ENCODE results near the gene SOS2.
A peak's percentile ranks its signal among the peaks of the same experiment; 100 is the strongest.

The SOS2 gene

DNA sequence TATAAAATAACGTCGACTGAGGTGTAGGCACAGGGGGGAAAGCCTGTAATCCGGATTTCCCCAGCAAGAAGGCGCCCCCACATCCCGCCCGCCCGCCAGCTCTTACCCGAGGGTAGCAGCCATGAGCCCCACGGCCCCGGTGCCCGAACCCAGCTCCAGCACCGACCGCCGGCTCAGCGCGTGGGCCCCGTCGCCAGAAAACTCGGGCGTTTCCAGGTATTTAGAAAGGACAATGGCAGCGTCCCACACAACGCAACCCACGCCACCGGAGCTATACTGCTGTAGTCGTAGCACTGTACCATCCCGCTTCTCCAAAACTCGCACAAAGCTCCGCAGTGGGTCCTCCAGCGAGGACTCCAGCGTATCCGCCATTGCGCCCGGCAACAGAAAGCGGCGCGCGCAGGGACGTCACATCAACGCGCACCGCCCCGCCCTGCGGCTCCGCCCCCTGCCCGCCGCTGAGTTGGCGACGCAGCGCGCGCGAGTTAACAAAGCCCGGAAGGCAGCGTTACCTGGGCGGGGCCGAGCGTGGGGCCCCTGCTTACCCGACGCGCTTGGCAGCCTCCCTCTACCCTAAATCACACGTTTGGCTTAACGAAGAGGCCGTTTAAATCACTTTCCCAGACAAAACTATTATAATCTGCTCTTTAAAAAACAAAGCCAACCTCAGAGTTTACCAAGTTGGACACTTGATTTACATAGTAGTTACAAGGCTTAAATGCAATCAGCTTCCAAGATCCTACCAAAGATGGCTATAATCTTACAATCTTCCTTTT lies 115.0 kb downstream of the SOS2 start, which contains the start of gene VCPKMT:
Gene VCPKMT, minus strand, starts transcription at position 392 of the 776 bp plus-strand sequence. Its CDS starts 20 bp downstream, at position 372.
- DNase-seq (ENCODE audit: low read depth, low spot score) = peak; percentile 93

DNA sequence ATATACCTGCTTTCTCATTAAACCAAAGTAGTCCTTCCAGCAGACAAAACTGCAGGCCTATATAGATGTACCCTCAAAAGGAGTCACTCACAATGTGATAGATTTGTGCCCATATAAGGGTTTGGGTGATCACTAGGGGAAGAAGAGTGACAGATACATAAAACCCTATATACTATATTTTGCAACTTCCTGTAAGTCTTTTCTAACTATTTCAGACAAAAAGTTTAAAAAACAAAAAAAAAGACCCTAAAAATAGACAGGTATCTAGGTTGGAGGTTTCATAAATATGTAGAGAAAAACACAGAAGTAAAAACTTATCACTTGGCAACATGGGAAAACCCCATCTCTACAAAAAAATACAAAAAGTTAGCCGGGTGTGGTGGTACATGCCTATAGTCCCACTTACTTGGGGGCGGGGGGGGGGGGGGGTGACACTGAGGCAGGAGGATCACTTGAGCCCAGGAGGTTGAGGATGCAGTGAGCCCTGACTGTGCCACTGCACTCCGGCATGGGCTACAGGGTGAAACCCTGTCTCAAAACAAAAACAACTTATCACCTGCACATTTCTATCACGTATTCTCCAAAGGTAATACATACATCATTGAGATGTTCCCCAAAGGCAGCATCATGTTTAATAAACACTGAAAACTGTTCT lies 117.9 kb downstream of the SOS2 start:
- DNase-seq (ENCODE audit: low read depth, low spot score) = no peak

DNA sequence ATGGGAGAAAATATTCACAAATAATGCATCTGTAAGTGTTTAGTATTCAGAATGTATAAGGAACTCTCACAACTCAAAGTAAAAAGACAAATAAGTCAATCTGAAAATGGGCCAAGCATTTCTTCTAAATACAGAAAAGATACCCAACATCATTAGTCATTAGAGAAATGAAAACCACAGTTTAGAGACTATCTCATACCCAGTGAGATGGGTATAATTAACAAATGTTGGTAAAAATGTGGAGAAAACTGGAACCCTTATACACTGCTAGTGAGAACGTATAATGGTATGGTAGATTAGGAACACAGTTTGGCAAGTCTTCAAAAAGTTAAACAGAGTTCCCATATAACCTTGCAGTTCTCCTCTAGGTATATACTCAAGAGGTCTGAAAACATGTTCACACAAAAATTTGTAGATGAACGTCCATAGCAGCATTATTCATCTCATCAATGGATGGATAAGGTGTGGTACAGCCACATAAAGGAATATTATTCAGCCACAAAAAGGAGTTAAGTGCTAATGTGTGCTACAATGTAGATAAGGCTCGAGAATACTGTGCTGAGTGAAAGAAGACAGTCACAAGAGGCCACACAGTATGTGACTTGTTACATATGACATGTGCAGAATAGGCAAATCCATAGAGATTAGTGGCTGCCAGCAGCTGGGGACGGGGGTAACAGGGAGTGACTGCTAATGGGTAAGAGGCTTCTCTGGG lies 120.9 kb downstream of the SOS2 start:
- no peak for DNase-seq (ENCODE audit: low read depth, low spot score)

DNA sequence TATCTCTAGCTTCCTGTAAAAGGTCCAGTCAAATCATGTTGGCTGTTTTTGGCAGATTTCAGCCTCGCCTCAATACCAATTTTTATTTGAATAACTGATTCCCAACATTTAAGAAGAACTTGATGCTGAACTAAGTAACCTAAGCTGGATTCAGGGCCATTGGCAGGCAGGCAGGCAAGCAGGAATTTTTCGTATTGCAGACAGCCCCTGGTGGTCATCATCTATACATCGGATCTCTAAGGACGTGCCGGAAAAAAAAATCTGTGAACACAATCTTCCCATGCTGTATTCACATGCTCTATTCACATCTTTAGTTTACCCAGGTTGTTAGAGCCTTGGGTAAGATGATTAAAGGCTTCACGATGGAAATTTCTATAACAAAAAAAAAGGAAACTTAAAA lies 122.0 kb downstream of the SOS2 start:
- no peak for DNase-seq (ENCODE audit: low read depth, low spot score)

DNA sequence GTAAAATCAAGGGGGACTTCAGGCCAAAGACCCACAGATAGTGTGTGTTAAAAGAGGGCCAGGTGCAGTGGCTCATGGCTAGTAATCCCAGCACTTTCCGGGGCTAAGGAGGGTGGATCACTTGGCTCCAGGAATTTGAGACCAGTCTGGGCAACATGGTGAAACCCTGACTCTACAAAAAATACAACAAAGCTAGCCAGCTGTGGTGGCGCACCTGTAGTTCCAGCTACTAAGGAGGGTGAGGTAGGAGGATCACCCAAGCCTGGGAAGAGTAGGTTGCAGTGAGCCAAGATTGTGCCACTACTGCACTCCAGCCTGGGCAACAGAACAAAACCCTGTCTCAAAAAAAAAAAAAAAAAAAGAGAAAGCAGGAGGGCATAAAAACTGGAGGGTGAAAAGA lies 123.5 kb downstream of the SOS2 start:
- no peak for DNase-seq (ENCODE audit: low read depth, low spot score)

DNA sequence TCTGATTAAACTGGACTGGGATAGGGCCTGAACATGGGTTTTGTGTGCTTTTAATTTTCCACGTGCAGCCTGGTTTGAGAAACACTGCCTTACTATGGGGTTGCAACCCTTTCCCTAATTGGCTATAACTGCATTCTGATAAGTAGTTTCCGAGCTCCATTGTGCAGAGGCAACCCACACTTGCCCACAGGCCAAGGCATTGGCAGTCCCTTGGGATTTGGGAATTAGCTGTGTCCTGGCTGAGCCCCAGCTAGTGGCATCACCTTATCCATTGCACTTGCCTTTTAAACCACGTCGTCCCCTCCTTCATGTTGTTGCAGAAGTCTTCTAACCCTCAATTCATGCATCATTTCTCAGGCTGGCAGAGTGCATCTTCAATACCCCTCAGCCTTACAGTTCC lies 125.2 kb downstream of the SOS2 start:
- DNase-seq (ENCODE audit: low read depth, low spot score) = no peak

DNA sequence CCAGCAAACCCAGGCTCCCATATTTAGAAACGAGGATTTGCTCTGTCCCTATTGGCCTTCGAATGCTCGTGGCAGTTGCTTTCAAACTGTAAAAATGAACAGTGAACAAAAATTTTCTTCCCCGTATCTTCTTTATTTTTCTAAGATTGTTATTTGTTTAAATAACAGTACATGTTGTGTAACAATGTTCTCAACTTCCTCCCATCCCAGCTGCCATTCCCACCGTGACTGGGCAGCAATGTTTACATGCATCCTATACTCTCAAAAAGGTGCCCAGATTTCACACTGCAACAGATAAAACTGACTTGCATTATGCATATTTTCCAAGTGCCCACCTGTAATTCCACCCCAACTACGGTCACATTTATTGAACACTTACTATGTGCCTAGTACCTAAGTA lies 127.8 kb downstream of the SOS2 start:
- no peak for DNase-seq (ENCODE audit: low read depth, low spot score)

DNA sequence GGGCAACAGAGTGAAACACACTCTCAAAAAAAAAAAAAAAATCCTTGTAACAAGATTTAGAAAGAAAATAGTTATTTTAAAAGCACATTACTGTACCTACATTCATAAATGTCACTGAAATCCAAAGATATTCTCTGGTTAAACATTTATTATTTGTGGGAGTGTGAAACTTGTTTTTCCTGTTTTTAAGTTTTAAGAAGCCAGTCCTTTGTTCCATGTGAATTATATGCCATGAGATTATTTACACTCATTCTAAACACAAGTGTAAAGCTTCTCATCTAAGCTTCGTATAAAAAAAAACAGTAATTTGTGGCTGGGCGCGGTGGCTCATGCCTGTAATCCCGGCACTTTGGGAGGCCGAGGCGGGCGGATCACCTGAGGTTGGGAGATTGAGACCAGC lies 130.0 kb downstream of the SOS2 start:
- DNase-seq (ENCODE audit: low read depth, low spot score) = no peak

DNA sequence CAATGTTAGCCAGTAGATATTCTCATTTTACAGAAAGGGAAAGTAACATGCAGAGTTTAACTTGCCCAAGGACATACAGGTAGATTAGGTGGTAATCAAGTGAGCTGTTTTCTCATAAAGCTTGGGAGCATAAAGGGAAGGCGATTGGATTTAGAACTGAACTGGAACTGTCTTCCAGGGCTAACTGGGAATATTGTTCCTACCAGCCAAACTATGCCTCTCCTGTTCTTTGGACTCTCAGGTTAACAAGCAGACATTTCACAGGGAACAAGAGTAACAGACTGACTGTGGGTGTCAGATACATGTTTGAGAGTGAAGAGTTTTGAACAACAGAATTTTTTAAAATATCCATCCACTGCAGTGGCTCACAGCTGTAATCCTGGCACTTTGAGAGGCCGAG lies 130.6 kb downstream of the SOS2 start:
- DNase-seq (ENCODE audit: low read depth, low spot score) = no peak

DNA sequence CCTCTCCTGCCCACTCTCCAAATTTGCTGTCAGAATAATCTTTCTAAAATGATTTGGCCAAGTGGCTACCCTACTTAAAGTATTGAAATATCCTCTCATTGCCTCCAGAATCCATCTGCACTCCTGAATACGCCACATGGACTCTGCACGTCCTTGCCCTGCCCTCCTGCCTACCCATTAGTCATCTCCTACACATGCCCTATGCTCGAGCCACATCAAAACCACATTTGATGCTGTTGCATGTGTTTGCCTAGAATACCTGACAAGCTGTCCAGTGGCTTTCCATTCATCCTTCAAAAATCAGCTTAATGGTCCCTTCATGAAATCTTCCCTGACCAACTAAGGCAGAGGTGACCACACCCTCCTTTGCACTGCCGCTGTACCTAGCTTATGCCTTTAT lies 132.0 kb downstream of the SOS2 start:
- no peak for DNase-seq (ENCODE audit: low read depth, low spot score)

DNA sequence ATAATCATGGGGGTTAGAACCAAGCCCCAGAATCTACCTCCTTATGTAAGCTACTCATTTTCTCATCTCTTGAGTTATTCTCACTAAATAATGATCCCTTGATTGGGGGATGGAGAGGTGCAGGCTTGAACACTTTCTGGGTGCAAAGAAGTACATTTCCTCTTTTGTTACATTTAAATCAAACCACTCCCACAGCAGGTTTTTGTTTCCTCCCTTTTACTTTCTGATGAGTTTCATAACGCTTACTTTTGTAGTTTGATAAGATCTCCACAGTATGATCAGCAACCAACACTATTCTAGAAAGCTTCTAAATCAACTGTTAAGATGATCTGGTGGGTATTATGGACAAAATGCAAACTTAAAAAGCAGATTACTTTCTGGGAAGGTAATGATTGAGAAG lies 135.5 kb downstream of the SOS2 start:
- DNase-seq (ENCODE audit: low read depth, low spot score) = no peak

DNA sequence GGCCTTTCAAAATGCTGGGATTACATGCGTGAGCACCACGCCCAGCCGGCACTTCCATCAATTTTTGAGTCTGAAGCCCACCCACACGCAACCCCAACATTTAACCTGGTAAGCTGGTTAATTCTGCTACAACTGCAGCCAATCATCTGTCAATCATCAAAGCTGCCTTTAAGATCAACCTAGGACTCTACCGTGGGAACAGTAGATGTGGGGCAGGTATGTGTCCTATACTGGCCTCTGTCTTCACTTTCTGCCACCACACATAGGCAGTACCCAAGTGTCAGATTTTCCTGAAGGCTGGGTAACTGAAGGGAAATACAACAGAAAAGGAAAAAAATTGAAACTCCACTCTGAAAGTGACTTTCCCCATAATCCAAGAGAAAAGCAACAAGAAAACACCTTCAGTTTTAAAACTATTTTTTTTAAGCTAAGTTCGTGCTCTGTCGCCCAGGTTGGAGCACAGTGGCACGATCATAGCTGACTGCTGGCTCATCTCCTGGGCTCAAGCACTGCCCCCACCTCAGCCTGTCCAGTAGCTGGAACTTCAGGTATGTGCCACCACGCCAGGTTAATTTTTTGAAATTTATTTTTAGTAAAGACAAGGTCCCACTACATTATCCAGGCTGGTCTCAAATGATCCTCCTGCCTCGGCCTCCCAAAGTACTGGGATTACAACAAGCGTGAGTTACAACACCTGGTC lies 137.2 kb downstream of the SOS2 start:
- no peak for DNase-seq (ENCODE audit: low read depth, low spot score)

DNA sequence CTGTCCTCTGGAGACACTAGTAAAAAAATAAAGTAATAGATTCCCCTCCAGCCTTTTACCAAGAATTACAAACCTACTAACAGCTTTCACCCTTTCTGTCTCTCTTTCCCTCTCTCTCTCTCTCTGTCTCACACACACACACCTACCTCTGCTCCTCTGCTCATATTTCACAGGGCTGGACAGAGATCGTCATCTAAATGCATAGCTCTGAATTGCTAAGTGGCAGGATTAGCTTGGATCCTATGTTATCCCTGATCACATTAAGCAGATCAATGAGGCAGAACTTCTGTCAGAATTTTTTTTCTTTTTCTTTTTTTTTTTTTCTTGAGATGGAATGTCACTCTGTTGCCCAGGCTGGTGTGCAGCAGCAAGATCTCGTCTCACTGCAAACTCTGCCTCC lies 137.9 kb downstream of the SOS2 start:
- DNase-seq (ENCODE audit: low read depth, low spot score) = no peak

DNA sequence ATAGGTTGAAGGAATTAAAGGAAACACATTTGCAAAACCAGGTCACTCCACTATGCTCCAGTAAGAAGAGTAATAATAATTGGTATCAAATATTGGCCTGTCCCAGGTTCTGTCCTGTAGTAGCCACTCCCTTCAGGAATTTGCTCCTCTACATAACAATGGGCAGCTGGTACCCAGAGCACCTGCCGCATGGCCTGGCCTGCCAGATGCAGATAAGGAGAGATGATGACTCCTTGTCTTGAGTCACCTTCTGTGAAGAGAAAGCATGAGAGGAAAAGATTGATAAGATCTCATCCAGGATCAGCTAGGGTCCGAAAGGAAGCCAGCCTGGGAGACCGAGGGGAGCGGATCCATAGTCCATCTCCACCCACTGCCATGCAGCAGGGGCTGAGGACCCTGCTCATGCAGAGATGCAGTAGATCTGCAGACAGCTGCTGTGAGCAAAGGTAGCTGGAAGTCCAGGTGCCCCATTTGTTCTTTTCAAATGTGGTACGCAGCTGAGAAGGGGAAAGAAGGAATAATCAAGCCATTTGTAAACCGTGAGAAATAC lies 139.3 kb downstream of the SOS2 start:
- DNase-seq (ENCODE audit: low read depth, low spot score) = no peak

DNA sequence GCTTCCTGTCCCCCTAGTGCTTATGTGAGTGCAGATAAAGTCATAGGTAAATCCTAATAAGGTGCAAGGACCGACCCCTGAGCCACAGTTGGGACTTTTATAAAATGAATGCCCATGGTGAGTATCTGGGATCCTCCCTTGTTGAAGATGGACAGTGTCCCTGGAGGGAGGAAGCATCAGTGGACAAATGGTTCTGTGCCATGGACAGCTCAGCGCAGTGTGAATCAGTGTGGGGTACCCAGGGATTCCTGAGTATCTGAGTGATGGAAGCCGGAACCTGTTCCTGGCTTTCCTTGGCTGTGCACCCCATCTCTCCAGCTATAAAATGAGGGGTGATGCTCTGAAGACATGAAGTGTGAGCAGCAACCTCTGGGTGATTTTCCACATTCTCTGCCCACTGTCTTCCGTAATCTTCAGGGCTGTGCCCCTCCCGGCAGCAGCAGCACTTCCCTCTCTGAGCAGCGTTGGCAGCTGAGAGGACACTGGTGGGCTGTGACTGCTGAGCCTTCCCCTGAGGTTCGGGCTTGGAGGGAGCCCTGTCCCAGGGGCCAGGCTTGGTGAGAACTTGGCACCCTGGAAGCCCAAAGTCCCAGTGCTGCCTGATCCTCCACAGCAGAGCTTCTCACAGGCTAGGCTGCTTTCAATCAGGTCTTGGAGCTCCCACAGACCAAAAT lies 140.0 kb downstream of the SOS2 start:
- no peak for DNase-seq (ENCODE audit: low read depth, low spot score)

DNA sequence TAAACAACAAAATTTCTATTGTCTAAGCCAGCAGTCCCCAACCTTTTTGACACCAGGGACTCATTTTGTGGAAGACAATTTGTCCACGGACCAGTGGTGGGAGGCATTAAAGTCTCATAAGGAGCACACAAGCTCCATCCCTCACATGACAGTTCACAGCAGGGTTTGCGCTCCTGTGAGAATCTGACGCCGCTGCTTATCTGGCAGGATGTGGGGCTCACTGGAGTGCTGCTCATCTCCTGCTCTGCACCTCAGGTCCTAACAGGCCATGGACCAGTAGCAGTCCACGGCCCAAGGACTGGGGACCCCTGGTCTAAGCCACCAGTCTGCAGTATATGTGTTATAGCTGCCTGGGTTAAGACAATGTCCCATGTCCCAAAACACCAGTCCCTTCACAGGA lies 142.2 kb downstream of the SOS2 start:
- DNase-seq (ENCODE audit: low read depth, low spot score) = no peak

DNA sequence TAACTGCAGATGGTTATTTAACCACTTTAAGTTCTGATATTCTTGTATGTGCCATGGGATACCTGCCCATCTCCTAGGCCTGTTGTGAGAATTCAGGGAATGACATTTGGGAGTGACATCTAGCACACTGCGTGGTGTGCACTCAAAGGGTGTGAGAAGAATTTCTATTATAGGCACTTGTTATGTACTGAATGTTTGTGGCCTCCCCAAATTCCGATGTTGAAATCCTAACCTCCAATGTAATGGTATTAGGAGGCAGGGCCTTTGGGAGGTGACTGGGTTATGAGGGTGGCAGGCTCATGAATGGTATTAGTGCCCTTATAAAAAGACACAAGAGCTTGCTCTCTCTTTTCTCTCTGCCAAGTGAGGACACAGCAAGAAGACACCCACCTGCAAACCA lies 142.6 kb downstream of the SOS2 start:
- no peak for DNase-seq (ENCODE audit: low read depth, low spot score)

DNA sequence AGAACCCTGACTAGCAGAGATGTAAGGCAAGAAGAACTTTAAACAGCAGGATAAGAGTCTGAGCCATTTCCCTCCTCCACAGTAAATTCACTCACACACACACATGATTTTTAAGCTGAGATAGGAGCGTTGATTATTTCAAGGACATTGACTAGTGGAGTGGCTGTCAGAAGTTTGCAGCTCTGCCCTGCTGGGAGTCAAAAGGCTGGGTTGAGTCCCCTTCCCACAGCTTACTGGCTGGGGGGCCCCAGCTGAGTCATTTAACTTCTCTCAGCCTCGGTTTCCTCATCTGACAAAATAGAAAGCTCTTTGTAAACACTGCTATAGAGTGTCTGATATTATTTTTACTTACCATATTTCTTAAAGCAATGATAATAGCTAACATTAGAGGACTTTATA lies 143.3 kb downstream of the SOS2 start:
- DNase-seq (ENCODE audit: low read depth, low spot score) = no peak

DNA sequence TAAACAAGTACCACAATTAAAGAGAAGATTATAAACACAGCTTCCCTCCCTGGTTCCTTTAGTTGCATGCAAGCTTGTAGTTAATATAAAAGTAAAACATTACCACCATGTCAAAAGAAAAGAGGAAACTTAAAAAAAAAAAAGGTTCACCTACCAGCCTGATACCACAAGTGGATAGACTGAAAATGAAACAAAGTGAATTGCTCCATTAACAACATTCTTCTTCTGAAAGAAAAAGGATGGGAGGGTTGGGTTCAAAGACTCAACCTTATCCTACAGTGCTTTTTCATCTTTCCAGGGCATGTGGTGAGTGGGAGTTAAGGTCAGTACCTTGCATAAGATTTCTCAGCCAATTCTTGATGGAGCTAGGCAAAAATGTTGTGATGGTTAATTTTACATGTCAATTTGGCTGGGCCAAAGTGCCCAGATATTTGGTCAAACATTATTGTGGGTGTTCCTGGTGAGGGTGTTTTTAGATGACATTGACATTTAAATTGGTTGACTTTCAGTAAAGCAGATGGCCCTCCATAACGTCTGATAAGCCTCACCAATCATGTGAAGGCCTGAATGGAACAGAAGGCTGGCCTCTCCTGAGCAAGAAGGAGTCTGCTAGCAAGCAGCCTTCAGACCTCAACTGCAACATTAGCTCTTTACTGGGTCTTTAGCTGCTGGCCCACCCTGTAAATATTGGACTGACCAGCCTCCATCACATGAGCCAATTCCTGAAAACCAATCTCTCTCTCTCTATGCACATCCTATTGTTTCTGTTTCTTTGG lies 143.8 kb downstream of the SOS2 start:
- no peak for DNase-seq (ENCODE audit: low read depth, low spot score)

DNA sequence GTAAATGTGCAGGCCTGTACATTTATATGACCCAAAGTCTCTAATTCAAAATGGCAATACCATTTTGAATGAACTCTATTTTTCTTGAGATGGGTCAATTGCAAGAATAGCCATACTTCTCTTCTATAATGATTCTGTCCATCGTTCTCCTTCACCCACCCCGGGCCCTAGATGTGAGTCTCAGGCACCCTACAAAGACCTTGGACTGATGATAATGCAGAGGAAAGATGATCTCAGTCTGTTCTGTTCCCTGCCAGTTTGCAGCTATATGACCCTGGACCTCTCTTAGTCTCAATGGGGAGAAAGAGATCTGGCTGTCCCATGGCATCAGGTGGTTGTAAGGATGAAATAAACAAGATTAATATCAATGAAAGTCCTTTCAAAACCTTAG lies 145.1 kb downstream of the SOS2 start:
- no peak for DNase-seq (ENCODE audit: low read depth, low spot score)
